BE2C (cell line): ENCODE results near the gene ARHGEF12.

Experiments used
- DNase-seq: peaks from one replicate; pipeline ENCODE4 v3.0.0-alpha.2; 2020
- H3K27me3 ChIP-seq: fragments of 250-450 bp; sonication (Bioruptor Pico); 2 replicates; pipeline ENCODE4 v1.5.1; 2020; ENCODE audit warnings: mild to moderate bottlenecking
- H3K36me3 ChIP-seq: fragments of 250-450 bp; sonication (Bioruptor Pico); 2 replicates; pipeline ENCODE4 v1.5.1; 2020; ENCODE audit warnings: mild to moderate bottlenecking
- H3K4me1 ChIP-seq: fragments of 250-450 bp; sonication (Bioruptor Pico); 2 replicates; pipeline ENCODE4 v1.5.1; 2020
- H3K4me3 ChIP-seq: 2 replicates; pipeline ENCODE4 v1.5.1; 2011; ENCODE audit warnings: low read depth, low read length
- H3K9me3 ChIP-seq: fragments of 250-450 bp; sonication (Bioruptor Pico); 2 replicates; pipeline ENCODE4 v1.5.1; 2020
- CTCF ChIP-seq: IDR thresholded peaks from 2 replicates; pipeline ENCODE4 v1.5.1; 2012; ENCODE audit warnings: mild to moderate bottlenecking, low read depth, low read length

Gene ARHGEF12

DNA sequence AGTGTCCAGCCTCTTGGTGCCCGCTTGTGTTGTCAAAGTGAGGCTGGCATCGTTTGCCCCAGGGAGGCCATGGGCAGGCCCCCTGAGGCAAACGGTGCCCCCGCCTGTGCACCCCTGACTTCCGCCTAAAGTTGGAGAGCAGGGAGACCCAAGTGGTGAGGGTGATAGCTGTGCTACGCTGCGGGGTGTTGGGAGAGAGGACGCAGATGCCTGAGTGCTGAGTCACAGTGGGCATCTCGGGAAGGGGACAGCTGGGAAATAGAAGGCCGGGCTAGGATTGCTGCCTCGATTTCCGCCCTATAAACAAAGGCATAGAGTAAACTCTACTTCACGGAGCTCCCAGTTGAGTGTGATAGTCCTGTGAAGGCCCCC, 181.2 kb downstream of the ARHGEF12 start:
- Histone ChIP-seq H3K27me3 (peaks cover 9% of the 10 kb centered on the region; the same call in 1 of the 2 replicates), H3K36me3 (no peaks in the 10 kb centered on the region), H3K4me1 (peaks cover 9% of the 10 kb centered on the region), H3K4me3 (no peak overlapping the region), H3K9me3 (no peaks in the 10 kb centered on the region)
- no peak for DNase-seq
- TF ChIP-seq CTCF = no peak

DNA sequence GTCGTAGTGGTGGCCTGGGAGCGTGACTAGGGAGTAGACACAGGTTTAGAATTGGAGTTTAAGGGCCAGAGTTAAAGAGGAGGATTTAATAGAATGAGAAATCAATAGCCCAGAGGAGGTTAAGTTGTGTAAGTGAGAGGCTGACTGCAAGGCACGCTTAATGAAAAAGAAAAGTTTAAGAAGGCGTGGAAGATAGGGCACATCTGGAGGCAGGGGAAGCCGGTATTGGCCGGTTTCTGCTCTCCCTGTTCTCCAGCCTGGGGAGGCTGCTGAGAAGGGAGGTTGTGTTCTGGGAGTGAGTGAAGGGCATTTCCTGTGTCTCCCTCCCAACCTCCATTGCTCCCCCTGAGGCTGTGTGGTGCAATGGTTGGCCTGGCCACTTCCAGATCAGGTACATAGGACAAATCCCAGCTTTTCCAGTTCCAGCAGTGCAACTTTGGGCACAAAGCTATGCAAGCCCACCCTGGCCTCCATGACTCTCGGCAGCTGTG, 181.6 kb downstream of the ARHGEF12 start:
- Histone ChIP-seq H3K4me1 (peaks cover 9% of the 10 kb centered on the region), H3K9me3 (no peaks in the 10 kb centered on the region), H3K4me3 (no peak overlapping the region), H3K36me3 (no peaks in the 10 kb centered on the region), H3K27me3 (peaks cover 6% of the 10 kb centered on the region; the same call in 1 of the 2 replicates)
- TF ChIP-seq CTCF = no peak
- DNase-seq = no peak

GRCh38 chr11:120518356-120518755, 182.1 kb downstream of the ARHGEF12 start:
- Histone ChIP-seq H3K4me3 (no peak overlapping the region), H3K27me3 (peaks cover 3% of the 10 kb centered on the region; the same call in 1 of the 2 replicates), H3K4me1 (peaks cover 9% of the 10 kb centered on the region), H3K9me3 (no peaks in the 10 kb centered on the region), H3K36me3 (no peaks in the 10 kb centered on the region)
- no peak for TF ChIP-seq CTCF
- DNase-seq = no peak

- Histone ChIP-seq H3K9me3 (no peaks in the 10 kb centered on the region), H3K27me3 (peaks cover 3% of the 10 kb centered on the region; the same call in 1 of the 2 replicates), H3K4me3 (no peak overlapping the region), H3K36me3 (no peaks in the 10 kb centered on the region), H3K4me1 (peaks cover 9% of the 10 kb centered on the region)
- DNase-seq = no peak
- no peak for TF ChIP-seq CTCF
Observed at GRCh38 chr11:120519474-120519873, 183.3 kb downstream of the ARHGEF12 start.

DNA sequence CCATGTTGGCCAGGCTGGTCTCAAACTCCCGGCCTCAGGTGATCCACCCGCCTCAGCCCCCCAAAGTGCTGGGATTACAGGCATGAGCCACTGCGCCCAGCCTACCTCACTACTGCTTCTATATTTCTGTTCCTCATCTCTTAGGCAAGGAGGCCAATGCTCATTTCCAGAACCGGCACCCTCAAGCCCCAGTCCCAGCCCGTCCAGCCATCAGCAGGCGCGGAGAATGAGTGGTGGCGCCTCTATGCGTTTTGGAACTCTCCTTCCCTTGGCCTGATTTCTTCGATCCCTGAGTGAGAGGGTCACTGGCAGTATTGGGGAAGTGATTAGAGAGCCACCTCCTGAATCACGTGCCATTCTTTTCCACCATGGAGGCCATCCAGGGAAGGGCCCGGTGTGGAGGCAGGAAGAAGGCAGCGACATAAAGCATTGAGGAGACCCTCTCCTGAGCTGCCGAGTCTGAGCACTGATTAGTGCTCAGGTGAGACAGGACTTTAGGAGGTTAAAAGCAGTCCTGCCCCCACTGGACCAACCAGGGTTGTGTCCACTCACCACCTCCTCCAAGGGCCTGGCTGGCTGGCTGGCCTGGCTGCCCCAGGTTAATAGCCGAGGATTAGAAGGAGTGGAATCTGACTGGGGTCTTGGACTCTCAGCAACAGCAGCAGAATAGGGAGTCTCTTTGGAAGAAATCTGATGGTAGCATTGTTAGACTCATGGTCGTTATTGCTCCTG, 184.0 kb downstream of the ARHGEF12 start:
- peaks cover 3% of the 10 kb centered on the region; the same call in 1 of the 2 replicates for H3K27me3 ChIP-seq
- peaks cover 9% of the 10 kb centered on the region for H3K4me1 ChIP-seq
- H3K36me3 ChIP-seq = no peaks in the 10 kb centered on the region
- no peak for DNase-seq
- no peak for TF ChIP-seq CTCF
- H3K9me3 ChIP-seq = no peaks in the 10 kb centered on the region
- no peak overlapping the region for H3K4me3 ChIP-seq

GRCh38 chr11:120521176-120521575, 185.0 kb downstream of the ARHGEF12 start:
- H3K4me3 ChIP-seq = no peak overlapping the region

More at GRCh38 chr11:120521176-120521575, 185.0 kb downstream of the ARHGEF12 start:
- Histone ChIP-seq H3K27me3 (no peaks in the 10 kb centered on the region; the same call in 1 of the 2 replicates), H3K9me3 (no peaks in the 10 kb centered on the region), H3K4me1 (peaks cover 8% of the 10 kb centered on the region), H3K36me3 (no peaks in the 10 kb centered on the region)
- TF ChIP-seq CTCF = no peak
- no peak for DNase-seq
